Measurements from ENCODE around the gene TRPM1. TPM values are rescaled to one million over a fixed set of nuclear protein-coding genes. Genes with fewer than 3 reads are reported as not detected.

TRPM1 gene
- polyA plus RNA-seq, 3 donors: 0.03 to 0.04 TPM; not detected in 1

- Mint-ChIP-seq H3K9me3 (no peaks in the 10 kb centered on the region), H3K27ac (no peak overlapping the region), H3K4me1 (peaks cover 21% of the 10 kb centered on the region), H3K27me3 (ENCODE audit: low read depth in 3 of 3) (peaks cover 0 to 1% (median 1%) of the 10 kb centered on the region in 3 donors), H3K4me3 (no peak overlapping the region), H3K36me3 (no peaks in the 10 kb centered on the region)
- no peak overlapping the region for H3K4me3 ChIP-seq (replicated peaks in 1 of 3; ENCODE audit: low read depth in 2 of 3, low read length in 3 of 3)
- intact Hi-C loops (cut with micrococcal nuclease): no loop called here
- H3K9ac ChIP-seq (ENCODE audit: insufficient read depth, low read length, poor library complexity, severe bottlenecking): no peak overlapping the region
- no CpG with 5 or more reads among the region's 6 CpGs for WGBS (ENCODE audit: insufficient coverage)
- no peak for DNase-seq
- no peak overlapping the region for H2AFZ ChIP-seq (ENCODE audit: insufficient read depth, low read depth, low read length, poor library complexity, severe bottlenecking)
- no peaks in the 10 kb centered on the region for H4K20me1 ChIP-seq (ENCODE audit: insufficient read depth, low read length)
- no peaks in the 10 kb centered on the region for H3K27me3 ChIP-seq (ENCODE audit: control insufficient read depth in 2 of 2, insufficient read depth in 2 of 2, low read length in 2 of 2)
- peaks cover 10 to 11% of the 10 kb centered on the region in 2 donors for H3K4me1 ChIP-seq (ENCODE audit: control insufficient read depth in 1 of 2, insufficient read depth in 2 of 2, low read length in 2 of 2)
- no peaks in the 10 kb centered on the region for H3K9me3 ChIP-seq (replicated peaks in 1 of 2; ENCODE audit: control insufficient read depth in 1 of 2, insufficient read depth in 1 of 2, low read length in 2 of 2)
- no peak overlapping the region for H3K4me2 ChIP-seq (replicated peaks; ENCODE audit: extremely low read depth, low read length, poor library complexity, severe bottlenecking)
- TF ChIP-seq CTCF (IDR thresholded peaks at IDR 0.05): no peak
- no peaks in the 10 kb centered on the region for H3K79me2 ChIP-seq (ENCODE audit: insufficient read depth, low read length)
- no peaks in the 10 kb centered on the region for H3K36me3 ChIP-seq (replicated peaks in 1 of 2; ENCODE audit: control insufficient read depth in 1 of 2, insufficient read depth in 2 of 2, low read length in 2 of 2)
- H3K27ac ChIP-seq (ENCODE audit: low read depth in 1 of 2, low read length in 2 of 2): no peak overlapping the region
These were observed 3.0 kb downstream of the TRPM1 start for GRCh38 chr15:31098491-31098917.

DNA sequence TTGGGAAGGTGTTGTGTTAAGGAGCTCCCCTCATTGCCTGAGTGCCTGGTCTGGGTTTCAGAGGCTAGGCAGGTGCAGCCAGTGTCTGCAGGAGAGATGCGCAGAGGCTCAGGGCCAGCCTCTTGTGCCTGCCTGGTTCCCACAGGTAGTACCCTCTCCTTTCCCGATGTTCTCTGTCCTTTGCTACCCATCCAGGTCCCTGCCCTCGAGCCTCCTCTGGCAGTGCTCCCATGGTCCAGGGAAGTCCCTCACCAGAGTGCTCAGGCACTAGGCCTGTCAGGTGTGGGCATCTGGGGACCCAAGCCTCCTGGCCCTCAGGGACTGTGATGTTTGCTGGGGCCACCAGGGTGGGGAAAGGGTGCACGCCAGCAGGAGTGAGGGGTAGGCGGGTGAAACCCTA, 5.0 kb downstream of the TRPM1 start:
- Mint-ChIP-seq H3K9me3 (no peaks in the 10 kb centered on the region), H3K4me1 (peaks cover 26% of the 10 kb centered on the region), H3K4me3 (no peak overlapping the region), H3K27me3 (ENCODE audit: low read depth in 3 of 3) (peaks cover 0 to 3% (median 0%) of the 10 kb centered on the region in 3 donors), H3K36me3 (no peaks in the 10 kb centered on the region), H3K27ac (no peak overlapping the region)
- no peaks in the 10 kb centered on the region for H3K79me2 ChIP-seq (ENCODE audit: insufficient read depth, low read length)
- no peaks in the 10 kb centered on the region for H3K36me3 ChIP-seq (replicated peaks in 1 of 2; ENCODE audit: control insufficient read depth in 1 of 2, insufficient read depth in 2 of 2, low read length in 2 of 2)
- no peaks in the 10 kb centered on the region for H4K20me1 ChIP-seq (ENCODE audit: insufficient read depth, low read length)
- no peak overlapping the region for H3K9ac ChIP-seq (ENCODE audit: insufficient read depth, low read length, poor library complexity, severe bottlenecking)
- H3K27me3 ChIP-seq (ENCODE audit: control insufficient read depth in 2 of 2, insufficient read depth in 2 of 2, low read length in 2 of 2): no peaks in the 10 kb centered on the region
- no peak overlapping the region for H3K27ac ChIP-seq (ENCODE audit: low read depth in 1 of 2, low read length in 2 of 2)
- no peak overlapping the region for H3K4me3 ChIP-seq (replicated peaks in 1 of 3; ENCODE audit: low read depth in 2 of 3, low read length in 3 of 3)
- no peak for DNase-seq
- no peaks in the 10 kb centered on the region for H3K9me3 ChIP-seq (replicated peaks in 1 of 2; ENCODE audit: control insufficient read depth in 1 of 2, insufficient read depth in 1 of 2, low read length in 2 of 2)
- H3K4me1 ChIP-seq (ENCODE audit: control insufficient read depth in 1 of 2, insufficient read depth in 2 of 2, low read length in 2 of 2): peaks cover 10 to 11% of the 10 kb centered on the region in 2 donors
- TF ChIP-seq CTCF (IDR thresholded peaks at IDR 0.05): no peak
- 95% methylated on average over 3 of the region's 5 CpGs for WGBS (ENCODE audit: insufficient coverage)
- H2AFZ ChIP-seq (ENCODE audit: insufficient read depth, low read depth, low read length, poor library complexity, severe bottlenecking): no peak overlapping the region
- no peak overlapping the region for H3K4me2 ChIP-seq (replicated peaks; ENCODE audit: extremely low read depth, low read length, poor library complexity, severe bottlenecking)
- intact Hi-C loops (cut with micrococcal nuclease): no loop called here
